ENCODE results near the gene IGFLR1. TPM values are rescaled to one million over a fixed set of nuclear protein-coding genes. Genes with fewer than 3 reads are reported as not detected.

IGFLR1 gene
- total and polyA plus RNA-seq, 9 of the 15 experiments (the other 6 are each of a cell fraction or from before 2014, with no cell fraction given), result 1.0 to 14.3 (median 4.6) TPM

GRCh38 chr19:35704218-35704617 is 38.0 kb downstream of the IGFLR1 start, which contains the start of gene ZBTB32 (continued):
- TF ChIP-seq CLOCK (CRISPR knock-in tag; IDR thresholded peaks at IDR 0.05; ENCODE audit: borderline replicate concordance), result no peak
- no peak for TF ChIP-seq PHB2 (IDR thresholded peaks at IDR 0.05; ENCODE audit: low read depth)
- TF ChIP-seq, protein P1, sequence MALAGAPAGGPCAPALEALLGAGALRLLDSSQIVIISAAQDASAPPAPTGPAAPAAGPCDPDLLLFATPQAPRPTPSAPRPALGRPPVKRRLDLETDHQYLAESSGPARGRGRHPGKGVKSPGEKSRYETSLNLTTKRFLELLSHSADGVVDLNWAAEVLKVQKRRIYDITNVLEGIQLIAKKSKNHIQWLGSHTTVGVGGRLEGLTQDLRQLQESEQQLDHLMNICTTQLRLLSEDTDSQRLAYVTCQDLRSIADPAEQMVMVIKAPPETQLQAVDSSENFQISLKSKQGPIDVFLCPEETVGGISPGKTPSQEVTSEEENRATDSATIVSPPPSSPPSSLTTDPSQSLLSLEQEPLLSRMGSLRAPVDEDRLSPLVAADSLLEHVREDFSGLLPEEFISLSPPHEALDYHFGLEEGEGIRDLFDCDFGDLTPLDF (CRISPR knock-in tag; IDR thresholded peaks at IDR 0.05), result peak; percentile 73
- no peak for TF ChIP-seq KLF10 (CRISPR knock-in tag; IDR thresholded peaks at IDR 0.05)
- TF ChIP-seq CBFA2T3 (IDR thresholded peaks at IDR 0.05), result no peak
- TF ChIP-seq USF2 (CRISPR knock-in tag; IDR thresholded peaks at IDR 0.05), result peak; percentile 74
- no peak for TF ChIP-seq ATF2 (CRISPR knock-in tag; IDR thresholded peaks at IDR 0.05)
- no peak for TF ChIP-seq PHF8 (IDR thresholded peaks at IDR 0.05; ENCODE audit: borderline replicate concordance, low read length)
- TF ChIP-seq, protein P2, sequence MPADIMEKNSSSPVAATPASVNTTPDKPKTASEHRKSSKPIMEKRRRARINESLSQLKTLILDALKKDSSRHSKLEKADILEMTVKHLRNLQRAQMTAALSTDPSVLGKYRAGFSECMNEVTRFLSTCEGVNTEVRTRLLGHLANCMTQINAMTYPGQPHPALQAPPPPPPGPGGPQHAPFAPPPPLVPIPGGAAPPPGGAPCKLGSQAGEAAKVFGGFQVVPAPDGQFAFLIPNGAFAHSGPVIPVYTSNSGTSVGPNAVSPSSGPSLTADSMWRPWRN (IDR thresholded peaks at IDR 0.05; ENCODE audit: low read depth), result no peak
- TF ChIP-seq, protein P3, sequence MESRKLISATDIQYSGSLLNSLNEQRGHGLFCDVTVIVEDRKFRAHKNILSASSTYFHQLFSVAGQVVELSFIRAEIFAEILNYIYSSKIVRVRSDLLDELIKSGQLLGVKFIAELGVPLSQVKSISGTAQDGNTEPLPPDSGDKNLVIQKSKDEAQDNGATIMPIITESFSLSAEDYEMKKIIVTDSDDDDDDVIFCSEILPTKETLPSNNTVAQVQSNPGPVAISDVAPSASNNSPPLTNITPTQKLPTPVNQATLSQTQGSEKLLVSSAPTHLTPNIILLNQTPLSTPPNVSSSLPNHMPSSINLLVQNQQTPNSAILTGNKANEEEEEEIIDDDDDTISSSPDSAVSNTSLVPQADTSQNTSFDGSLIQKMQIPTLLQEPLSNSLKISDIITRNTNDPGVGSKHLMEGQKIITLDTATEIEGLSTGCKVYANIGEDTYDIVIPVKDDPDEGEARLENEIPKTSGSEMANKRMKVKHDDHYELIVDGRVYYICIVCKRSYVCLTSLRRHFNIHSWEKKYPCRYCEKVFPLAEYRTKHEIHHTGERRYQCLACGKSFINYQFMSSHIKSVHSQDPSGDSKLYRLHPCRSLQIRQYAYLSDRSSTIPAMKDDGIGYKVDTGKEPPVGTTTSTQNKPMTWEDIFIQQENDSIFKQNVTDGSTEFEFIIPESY (CRISPR knock-in tag; IDR thresholded peaks at IDR 0.05), result peak; percentile 60; the same call in 1 of the 2 replicates
- no peak for TF ChIP-seq CBFA2T2 (conservative IDR thresholded peaks at IDR 0.05)
- no peak for TF ChIP-seq ATF1 (CRISPR knock-in tag; IDR thresholded peaks at IDR 0.05)
- peak; percentile 75 for TF ChIP-seq ATF1 (tag; IDR thresholded peaks at IDR 0.05)
- no peak for TF ChIP-seq HNRNPK (IDR thresholded peaks at IDR 0.05; ENCODE audit: low read depth, low read length, poor library complexity, severe bottlenecking)
- 0 out of 2 replicates have a peak, but pooled peaks have one; percentile 40 for TF ChIP-seq CBFB (CRISPR knock-in tag; IDR thresholded peaks at IDR 0.05)
- no peak for TF ChIP-seq SOX6 (IDR thresholded peaks at IDR 0.05)
- TF ChIP-seq, protein P4, sequence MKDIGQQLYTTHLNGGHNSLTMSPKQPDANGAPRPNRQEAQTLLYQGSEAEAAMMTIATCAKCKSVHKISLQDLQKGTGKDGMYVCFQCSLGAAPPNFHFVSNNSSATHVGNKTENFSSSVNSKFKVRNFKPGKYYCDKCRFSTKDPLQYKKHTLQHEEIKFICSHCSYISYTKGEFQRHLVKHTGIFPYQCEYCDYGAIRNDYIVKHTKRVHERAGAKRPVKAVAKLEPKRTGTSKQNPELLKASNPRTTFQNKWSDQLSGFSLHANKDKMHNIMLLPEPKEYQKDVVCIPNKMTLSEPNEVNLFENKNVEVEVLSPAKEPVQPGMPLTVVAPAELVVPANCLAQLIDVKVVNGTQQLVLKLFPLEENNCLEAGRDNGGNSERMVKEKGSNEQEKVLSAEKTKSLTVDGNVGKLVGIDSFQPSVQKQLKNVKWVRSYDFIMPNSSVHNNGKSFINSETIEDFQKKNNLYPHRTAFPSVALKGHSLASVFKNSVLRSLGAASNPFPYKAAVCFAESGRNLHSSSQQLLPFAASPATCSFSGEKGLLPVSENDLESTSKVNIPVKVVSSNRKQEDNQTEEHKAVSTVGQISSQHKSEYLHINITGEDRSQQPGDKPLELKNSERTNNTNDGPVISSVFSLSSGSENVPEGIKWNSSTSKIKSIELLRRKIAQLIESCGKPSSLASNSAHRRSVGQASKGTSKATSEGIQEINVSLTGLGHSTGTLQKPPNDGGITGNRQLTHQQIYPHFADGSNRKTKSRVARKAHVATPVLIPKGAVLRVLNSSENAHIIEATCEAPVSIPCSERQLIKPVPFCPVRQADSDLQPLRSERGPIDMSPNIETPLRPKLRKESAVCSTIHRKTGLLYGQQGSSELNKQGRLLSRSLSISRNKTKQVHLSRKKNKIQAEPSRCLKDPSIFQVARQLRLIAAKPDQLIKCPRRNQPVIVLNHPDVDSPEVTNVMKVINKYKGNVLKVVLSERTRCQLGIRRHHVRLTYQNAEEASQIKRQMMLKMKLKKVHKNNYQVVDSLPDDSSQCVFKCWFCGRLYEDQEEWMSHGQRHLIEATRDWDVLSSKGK (CRISPR knock-in tag; IDR thresholded peaks at IDR 0.05), result no peak
